HG03460 (cell line): ENCODE data around the gene GFOD2.

Source experiments
- ATAC-seq: cut with Tn5 transposase; IDR thresholded peaks from one replicate; pipeline ENCODE4 v1.9.1; 2021; ENCODE audit not compliant: unreplicated experiment

GFOD2 gene

DNA sequence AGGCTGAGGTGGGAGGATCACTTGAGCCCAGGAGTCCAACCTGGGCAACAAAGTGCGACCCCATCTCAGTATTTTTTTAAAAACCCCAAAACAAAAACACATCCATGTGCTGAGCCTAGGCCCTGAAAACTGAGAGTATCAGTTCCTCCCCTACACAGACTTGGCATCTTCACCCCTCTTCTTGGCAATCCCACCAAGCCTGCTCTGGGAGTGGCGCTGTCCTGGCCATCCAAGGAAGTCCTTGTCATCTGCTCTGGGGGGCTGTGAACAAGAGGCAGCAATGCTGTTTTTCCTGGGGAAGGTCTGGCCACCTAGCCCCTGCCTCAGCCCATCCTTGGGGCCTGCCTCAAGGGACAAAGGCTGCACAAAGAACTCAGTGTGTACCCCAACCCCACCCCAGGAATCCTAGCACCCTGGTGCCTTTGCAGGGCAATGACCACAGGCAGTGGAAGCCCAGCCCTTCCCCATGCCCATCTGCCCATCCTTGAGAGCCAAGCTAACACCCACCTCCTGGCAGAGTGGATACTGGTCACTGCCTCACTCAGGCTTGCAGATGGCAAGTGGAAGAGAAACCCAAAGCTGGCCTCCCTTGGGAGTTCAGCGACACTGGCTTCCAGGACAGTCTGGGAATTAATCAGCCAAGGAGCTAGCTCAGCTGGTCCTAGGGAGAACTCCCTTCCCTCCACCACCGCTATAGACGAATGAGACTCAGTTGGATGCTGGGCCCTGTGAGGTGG, 14.8 kb upstream of the GFOD2 start:
- no peak for ATAC-seq

DNA sequence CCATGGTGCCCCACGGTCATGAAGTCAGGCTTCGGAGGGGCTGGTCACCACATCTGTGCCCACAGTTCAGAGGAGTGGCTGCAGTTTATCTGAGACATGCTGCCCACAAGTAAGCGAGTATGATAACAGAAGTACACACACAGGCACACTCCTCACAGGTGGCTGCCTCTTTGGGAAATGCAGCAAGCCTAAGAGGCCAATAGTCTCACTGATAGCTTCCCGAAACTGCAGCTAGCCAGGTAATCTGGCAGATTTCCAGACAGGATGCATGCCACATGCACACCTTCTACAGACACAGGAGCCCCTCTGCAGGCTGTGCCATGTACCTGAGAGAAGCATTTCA, 12.6 kb upstream of the GFOD2 start:
- ATAC-seq, result no peak

DNA sequence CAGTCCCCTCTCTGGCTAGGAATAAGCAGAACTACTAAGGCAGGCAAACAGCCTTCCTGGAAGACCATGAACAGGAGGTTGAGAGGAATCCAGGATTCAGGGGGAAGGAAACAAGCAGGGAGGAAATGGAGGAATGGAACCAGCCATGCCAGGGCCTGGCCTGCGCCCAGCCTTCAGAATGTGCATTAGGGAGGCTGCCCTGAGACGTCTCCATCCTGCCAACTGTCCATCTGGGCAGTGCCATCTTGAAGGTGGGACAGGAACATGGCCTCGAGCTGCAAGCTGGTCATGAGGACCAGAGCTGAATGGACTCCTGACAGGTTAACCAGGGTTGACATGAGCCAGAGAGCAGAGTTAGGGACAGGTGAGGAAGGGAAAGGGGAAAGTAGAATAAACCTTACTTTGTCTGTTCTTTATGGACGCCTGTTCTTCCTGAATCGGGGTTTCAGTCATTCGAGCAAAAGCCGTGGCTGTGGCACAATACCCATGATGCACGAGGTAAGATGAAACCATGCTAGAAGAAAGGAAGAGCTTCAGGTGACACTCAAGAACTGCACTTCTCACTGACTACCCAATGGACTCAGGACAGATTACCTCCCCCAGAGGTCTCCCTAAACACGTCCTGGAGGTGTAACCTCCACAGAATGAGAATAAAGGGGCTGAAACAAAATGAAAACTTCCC, 12.1 kb upstream of the GFOD2 start:
- ATAC-seq, result no peak

DNA sequence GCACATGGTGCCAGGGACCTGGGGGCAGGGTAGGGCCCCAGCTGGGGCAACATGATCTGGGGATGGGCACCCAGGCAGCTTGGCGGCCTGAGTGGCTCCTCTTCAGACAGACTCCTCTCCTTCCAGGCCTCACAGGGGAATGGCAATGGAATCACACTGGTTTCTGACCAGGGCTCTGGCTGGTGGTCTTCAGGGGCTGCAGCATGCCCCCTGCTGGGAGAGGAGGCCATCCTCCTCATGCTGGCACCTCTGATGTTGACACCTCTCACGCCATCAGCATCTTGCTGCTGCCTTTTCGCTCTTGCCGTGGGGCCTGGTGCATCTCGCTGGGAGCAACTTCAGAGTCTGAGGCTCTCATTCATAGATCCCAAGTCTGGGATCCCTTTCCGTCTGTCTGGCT, 11.2 kb upstream of the GFOD2 start:
- no peak for ATAC-seq

DNA sequence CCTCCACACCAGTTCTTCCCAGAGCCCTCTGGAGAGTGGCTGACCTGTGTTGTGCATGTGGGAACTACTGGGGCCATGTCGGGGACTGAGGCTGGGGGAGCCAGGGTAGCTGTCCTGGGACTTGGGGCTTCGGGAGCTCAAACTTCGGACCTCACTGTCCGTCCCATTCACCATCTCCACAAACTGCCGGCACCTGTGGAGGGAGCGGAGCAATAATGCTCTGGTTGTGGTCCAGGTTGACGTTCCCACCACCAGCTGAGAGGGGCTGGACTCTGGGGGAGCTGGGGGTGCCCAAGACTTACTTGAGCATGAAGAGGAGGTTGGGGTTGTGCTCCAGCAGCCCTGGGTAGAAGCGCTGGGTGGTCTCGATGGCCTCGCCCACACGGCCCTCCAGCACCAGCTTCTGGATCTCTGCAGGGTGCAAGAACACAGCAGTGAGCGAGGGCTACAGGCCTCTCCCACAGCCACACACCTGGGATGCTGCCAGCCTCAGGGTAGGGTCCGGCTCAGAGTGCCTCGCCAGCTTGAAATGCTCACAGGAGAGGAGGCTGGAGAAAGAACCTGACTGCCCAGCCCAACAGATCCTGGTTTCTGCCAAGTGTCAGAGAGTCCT, 10.6 kb upstream of the GFOD2 start:
- ATAC-seq, result no peak

DNA sequence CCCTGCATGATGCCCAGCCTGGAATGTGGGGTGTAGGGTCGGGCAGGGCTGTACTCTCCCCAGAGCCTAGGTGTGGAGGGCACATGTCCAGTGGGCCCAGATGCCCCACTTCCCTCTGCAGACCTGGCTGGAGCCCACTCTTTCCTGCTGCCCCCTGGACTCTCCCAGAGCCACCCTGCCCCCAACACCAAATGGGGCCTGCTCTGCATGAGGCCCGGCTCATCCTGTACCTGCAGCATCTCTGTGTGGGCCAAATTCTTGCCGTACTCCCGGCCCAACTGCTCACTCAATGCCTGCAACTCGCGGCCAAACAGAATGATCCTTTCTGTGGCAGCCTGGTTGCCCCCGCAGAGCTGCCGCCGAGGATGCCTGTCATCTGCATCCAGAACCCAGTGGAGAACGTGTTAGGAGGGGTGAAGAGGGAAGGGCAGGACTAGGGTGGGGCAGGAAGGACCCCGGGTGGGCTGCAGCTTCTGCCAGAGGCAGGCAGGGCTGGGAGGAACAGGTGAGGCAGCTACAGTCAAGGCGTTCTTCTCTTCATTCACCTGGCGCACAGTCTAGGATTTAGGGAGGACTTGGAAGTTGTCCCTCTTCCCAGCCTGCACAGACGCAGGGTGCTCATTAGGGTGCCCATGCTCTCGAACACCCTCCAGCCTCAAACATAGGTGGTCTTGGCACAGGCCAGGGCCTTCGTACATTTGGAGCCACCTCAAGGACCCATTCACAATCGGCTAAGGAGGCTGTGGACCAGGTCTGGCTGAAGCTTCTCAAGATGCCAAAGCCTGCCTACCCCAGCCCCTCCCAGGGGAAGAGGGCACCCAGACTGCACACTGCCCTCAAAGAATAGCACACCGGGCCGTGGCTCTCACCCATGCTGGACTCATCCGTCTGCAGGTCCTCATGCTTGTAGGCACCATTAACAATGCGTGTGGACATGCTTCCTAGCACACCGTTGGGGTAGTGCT, 8.7 kb upstream of the GFOD2 start:
- no peak for ATAC-seq

DNA sequence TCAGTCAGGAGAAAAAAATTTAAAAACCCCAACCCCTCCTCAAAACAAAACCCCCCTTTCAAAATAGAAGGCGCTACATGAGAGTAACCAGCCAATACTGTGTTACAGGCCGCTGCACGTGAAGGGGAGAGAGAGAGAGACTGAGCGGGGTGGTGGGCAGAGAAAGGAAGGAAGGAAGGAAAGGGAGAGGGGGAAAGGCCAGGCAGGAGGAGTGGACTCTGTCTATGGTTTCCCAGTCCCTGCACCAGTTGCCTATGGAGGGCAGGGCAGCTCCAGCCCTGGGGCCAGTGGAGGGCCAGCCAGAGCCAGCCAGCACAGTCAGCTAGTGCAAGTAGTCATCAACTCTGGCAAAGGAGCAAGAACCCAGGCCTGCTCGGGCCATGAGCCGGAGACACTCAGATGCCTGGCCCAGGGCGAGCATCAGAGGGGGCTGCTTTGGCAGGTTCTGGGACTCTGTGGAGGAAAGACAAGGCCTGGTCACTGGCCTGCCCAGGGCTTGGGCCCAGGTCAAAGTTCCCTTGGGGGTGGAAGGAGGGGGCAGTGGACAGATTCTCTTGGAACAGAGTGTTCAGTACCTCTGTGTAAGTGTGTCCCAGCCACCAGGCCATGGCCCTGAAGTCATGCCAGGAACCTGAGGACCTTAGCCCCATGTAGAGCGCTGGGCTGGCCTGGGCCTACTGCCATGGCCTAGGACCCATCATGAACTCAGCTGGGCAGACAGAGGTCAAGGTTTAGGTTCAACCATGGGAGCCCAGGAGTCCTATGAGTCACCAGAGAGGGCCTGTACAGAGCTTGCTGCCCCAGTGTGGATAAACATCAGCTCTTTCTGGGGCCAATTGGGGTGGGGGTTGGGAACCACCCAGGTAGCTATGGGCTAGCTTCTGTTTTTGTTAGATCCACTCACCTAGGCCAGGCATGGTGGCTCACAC, 7.3 kb upstream of the GFOD2 start:
- no peak for ATAC-seq

DNA sequence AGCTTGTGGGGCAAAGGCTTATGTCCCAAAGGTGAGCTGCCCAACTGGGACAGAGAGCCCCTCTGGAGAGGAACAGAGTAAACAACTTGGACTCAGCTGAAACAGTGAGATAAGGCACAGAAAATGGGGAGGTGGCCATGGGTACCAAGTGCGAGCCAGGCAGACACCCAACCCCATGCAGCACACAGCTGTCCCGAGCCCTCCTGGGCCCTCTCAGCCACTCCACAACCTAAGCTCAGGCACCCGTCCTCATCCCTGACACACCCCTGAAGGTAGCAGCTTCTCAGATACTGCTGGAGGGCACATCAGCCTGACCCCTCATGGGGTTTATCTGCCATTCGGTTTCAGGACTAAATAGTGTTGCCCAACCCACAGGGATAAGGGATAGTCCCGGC, 4.8 kb upstream of the GFOD2 start:
- no peak for ATAC-seq

DNA sequence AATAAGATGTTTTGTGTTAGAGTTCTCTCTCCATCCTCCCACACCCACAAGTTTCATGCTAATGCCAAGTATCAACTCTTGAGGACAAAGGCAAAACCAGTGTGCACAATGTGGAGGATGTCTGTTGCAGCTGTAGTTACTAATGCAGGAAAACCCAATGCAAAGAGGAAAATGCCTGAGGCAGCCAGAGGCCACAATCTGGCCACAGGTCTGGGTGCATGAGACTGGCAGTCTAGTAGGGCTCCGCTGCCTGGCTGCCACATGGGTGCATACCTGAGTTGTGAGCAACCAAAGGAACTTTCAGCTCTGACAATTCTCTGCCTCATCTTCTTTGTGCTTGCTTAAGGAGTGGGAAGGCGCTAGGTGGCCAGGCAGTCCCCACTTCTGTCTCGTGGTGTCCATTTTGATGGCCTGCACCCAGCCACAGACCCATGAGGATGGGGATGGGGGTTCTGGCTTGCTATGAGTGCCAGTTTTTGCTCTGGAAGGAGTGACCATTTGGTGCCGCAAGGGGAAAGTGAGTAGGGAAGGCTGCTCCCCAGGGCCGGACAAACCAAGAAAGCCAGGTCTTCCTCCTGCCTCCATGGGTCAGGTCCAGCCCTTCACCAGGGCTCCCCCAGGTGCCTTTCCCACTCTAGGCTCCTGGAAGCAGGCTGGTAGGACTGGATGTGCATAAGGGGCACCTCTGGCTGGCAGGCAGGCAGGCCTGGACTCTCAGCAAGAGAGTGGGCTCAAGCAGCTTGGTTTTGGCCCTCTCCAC, 4.2 kb upstream of the GFOD2 start:
- no peak for ATAC-seq

DNA sequence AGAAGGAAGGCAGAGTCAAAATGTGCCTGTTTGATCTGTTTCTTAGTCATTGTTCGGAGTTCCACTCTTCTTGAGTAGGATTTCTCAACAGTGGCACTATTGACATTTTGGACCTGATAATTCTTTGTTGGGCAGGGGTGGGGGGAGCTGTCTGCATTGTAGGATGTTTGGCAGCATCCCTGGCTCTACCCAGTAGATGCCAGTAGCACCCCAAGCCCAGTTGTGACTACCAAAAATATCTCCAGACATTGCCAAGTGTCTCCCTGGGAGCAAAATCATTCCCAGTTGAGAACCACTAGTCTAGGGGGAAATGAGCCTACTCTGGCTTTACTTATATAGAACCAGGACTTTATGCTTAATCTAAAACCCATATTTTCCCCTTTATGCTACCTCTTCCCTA, 1.1 kb upstream of the GFOD2 start:
- no peak for ATAC-seq

DNA sequence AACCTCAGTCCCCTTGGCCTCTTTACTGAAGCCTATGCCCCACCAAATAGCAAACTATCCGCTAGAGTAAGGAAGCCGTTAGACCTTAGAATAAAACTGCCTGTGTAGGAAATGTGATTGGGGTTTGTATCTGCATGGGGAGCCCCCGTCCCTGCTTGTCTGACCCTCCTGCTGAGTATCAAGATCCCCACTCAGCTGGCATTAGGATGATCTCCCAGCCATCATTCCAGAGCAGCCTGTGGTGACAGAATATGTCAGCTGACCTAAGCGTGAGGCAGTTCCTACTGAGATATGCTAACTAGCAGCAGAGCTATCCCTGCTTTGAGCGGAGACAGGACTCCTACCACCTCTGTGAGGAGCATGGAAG, 645 bp upstream of the GFOD2 start:
- no peak for ATAC-seq

DNA sequence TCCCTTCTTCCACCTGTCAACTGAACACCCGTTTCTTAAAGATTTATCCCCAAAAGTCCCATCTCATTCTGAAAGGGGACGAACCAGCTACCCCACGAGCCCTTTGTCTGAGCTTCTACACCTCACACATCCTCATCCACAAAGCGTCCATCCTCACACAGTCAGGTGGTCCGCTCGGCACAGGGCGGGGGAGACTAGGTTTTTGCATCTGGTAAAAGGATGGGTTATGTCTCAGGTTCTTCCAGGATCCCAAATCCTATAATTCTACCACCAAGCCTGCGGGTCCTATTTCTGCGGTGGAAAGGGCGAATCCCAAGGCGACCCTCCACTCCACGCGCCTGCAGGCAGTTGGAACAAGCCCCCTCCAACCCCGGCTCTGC, 458 bp downstream of the GFOD2 start:
- ATAC-seq, result peak; percentile 19

DNA sequence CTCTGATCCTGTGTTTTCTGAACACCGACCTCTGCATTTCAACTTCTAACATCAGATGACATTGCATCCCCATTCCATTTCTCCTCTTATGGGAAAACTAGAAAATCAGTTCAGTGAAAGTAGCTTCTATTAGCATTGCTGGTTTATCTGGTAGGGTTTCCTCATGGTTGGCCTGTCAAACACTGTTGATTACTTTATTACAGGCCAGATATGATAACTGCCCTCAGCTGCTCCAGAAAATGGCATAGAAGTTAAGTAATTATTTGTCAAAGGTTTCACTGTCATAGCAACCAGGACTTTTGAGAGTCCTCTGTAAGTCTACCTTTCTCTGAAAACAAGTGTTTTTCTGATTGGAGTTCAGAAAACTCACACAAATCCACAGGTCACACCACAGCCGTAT, 3.0 kb downstream of the GFOD2 start:
- ATAC-seq, result no peak

DNA sequence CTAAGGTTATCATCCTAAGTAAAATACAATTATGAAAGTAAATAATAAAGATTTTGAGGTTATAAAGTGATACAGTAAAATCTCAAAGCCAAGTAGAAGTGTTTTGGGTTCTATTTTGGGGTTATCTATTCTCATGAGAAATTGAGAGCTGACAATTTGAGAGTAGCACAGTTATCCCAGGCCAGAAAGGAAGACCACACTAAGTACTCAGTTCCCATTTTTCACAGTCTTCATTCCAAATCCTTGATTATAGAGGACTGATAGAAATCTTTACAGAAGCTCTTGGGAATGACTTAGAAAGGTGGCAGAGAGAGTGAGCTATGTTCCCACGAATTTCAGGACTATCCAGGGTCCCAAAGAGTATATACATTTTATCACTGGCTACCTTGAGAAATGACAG, 4.6 kb downstream of the GFOD2 start:
- ATAC-seq, result no peak

DNA sequence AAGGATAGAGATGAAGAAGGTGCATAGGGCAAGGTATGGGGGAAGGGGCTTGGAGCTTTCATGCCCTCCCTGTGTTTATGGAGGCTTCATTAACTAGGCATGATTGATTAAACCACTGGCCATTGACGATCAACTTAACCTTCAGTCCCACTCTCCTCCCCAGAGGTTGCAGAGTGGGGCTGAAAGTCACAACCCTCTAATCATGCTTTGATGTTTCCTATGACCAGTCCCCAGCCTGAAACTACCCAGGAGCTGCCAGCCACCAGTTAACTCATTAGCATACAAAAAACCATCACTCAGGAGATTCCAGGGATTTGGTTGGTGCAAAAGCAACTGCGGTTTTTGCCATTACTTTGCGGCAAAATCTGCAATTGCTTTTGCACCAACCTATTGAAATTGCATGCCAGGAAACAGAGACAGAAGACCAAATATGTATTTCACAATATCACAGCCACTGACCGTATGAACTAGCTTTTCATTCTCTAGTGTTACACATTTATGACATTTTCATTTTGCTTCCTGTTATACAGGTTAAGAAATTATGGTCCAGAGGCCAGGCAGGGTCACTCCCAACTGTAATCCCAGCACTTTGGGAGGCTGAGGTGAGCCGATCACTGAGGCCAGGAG, 5.4 kb downstream of the GFOD2 start:
- ATAC-seq, result no peak

DNA sequence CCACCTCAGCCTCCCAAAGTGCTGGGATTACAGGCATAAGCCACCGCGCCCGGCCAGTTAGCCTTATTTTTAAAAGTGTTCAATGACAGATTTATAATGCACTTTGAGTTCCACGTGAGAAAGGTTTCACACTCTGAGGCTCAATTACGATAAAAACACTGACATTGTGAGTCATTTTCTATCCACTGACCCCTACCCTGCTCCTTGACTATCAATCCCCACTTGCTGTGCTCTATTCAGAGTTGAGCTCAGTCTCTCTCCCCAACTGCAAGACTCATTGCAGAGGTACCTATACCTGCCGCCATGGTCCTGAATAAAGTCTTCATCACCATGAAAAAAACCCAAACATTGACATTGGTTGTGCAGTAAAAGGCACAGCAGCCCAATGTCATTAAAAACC, 8.5 kb downstream of the GFOD2 start:
- no peak for ATAC-seq

DNA sequence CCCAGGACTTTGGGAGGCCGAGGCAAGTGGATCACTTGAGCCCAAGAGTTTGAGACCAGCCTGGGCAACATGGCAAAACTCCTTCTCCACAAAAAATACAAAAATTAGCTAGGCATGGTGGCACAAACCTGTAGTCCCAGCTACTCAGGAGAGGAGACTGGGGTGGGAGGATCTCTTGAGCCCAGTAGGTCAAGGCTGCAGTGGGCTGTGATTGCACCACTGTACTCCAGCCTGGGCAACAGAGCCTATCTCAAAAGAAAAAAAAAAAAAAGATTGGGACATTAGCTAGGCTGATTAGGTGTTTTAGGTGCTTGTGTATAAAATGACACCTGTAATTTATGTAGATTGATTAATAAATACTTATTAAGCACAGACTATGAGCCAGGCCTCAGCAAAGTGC, 10.1 kb downstream of the GFOD2 start:
- ATAC-seq, result no peak

DNA sequence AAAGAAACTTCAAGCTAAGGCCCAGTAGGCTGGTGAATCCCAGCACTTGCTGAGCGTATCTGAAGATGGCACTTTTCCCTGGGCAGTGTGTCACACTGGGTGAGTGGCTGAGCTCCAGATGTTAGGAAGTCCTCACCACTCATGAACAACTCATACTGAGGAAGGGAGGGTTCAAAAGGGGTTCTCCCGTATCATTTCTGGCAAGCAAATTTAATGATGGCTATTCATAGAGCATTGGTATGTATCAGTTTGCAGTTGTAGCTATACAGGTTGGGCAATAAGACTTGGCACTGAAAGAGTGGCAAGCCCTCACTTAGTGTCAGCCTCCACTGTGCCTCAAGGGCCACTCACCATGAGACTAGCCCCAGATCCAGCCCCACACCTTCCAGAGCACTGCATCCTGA, 10.7 kb downstream of the GFOD2 start:
- ATAC-seq, result no peak

DNA sequence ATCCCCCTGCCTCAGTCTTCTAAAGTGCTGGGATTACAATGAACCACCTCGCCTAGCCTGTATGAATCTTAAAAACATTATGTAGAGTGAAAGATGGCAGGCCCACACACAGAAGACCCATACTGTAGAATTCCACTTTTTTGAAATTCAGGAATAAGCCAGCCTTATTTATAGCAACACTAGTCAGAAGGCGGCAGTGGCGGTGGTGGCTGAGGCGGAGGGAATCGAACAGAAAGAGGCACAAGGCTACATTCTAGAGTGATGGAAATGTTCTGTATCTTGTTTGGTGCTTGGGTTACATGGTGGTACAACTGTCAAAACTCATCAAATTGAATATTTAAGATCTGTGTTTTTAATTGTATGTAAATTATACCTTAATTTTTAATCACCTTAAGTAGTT, 11.3 kb downstream of the GFOD2 start:
- ATAC-seq, result no peak
